GM13976 (cell line): Measurements from ENCODE around the gene TRAF1.

Experiments used
- DNase-seq: peaks from one replicate; pipeline ENCODE4 v3.0.0; 2012; ENCODE audit warnings: low spot score
- CTCF ChIP-seq: IDR thresholded peaks from 2 replicates; pipeline ENCODE4 v1.5.1; 2012; ENCODE audit warnings: borderline replicate concordance, mild to moderate bottlenecking; ENCODE audit not compliant: insufficient read depth; ENCODE audit errors: extremely low read depth, missing control alignments, control extremely low read depth
- in situ Hi-C: fragments of 300-500 bp; cut with MboI; formaldehyde crosslinking; loops from one replicate; pipeline ENCODE4 v1.12.0; 2022; ENCODE audit warnings: low sequenced_read_pairs, mixed read lengths, inconsistent platforms; ENCODE audit not compliant: unreplicated experiment

Gene TRAF1

GRCh38 chr9:120865176-120865575 is 61.4 kb downstream of the TRAF1 start:
- in situ Hi-C loops, result no loop called here
- no peak for DNase-seq
- no peak for TF ChIP-seq CTCF

GRCh38 chr9:120864719-120865118 is 61.9 kb downstream of the TRAF1 start:
- no peak for TF ChIP-seq CTCF
- in situ Hi-C loops, result no loop called here

GRCh38 chr9:120863833-120864232 is 62.8 kb downstream of the TRAF1 start:
- no peak for TF ChIP-seq CTCF
- no peak for DNase-seq

More at GRCh38 chr9:120864719-120865118, 61.9 kb downstream of the TRAF1 start:
- no peak for DNase-seq

GRCh38 chr9:120862452-120862851 is 64.1 kb downstream of the TRAF1 start:
- no peak for TF ChIP-seq CTCF
- DNase-seq, result no peak
- in situ Hi-C loops, result no loop called here

More at GRCh38 chr9:120863833-120864232, 62.8 kb downstream of the TRAF1 start:
- in situ Hi-C loops, result no loop called here

- in situ Hi-C loops, result no loop called here
- no peak for TF ChIP-seq CTCF
- DNase-seq, result no peak
These were observed 64.7 kb downstream of the TRAF1 start for GRCh38 chr9:120861935-120862334.

- DNase-seq, result no peak
- in situ Hi-C loops, result no loop called here
- TF ChIP-seq CTCF, result no peak
These were observed 66.5 kb downstream of the TRAF1 start for GRCh38 chr9:120860083-120860482.

GRCh38 chr9:120859361-120859760 is 67.2 kb downstream of the TRAF1 start:
- in situ Hi-C loops, result no loop called here
- DNase-seq, result no peak
- TF ChIP-seq CTCF, result no peak
